Cardiac fibroblast (primary cell): ENCODE measurements around the gene TXK.
"Not testable (repeated sequence)": the region's sequence is repeated elsewhere in the genome, so short reads cannot be mapped to it uniquely, and the experiment has no call there.

Source experiments
- DNase-seq, 2 donors: peaks; one replicate each; pipeline versions ENCODE4 v3.0.0 to v3.0.0-alpha.2; 2010; ENCODE audit warnings: low read depth in 2 of 2
- H3K4me3 ChIP-seq, 2 donors: replicated peaks in 1 of 2; 1 replicate in 1 of 2; 2 replicates in 1 of 2; pipeline ENCODE4 v1.5.1; 2011; ENCODE audit warnings: low read depth in 2 of 2, low read length in 2 of 2, mild to moderate bottlenecking in 2 of 2, moderate library complexity in 1 of 2
- CTCF ChIP-seq: IDR thresholded peaks from one replicate; pipeline ENCODE4 v1.5.1; 2011; ENCODE audit warnings: low read depth, mild to moderate bottlenecking, low read length, inconsistent platforms

Gene TXK

GRCh38 chr4:48172651-48173050 is 38.6 kb upstream of the TXK start:
- DNase-seq: no peak
- H3K4me3 ChIP-seq: no peak overlapping the region
- no peak for TF ChIP-seq CTCF

GRCh38 chr4:48169636-48170035 is 35.6 kb upstream of the TXK start:
- TF ChIP-seq CTCF: no peak
- no peak for DNase-seq

DNA sequence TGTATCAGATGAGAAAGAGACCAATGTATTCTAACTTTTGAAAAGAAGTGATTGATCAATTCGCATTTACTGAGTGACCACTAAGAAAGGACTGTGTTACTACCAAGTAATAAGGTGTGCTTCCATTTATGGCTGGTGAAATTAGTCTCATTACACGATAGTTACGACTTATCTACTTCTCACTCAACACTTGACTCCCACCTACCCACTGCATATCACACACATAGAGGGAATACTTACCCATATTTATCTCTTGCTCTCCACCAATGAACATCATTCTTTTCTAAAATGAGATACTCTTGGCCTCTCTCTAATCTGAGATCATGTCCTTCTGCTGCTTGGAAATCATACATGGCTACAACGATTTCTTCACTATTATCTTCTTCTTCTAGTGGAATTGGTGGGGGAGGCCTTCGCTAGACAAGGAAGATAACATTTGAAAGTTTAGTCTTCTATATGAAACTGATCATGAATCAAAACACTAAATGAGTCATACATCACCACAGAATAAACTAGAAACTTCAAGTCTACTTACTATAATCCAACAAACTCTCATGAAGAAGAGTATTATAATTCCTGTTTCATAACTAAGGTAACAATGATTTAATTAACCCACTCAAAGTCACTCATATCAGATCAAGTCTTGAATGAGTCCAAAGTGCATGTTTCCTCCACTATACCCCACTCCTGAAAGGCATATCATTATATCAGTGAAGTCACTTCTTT is 33.7 kb upstream of the TXK start:
- DNase-seq: no peak
- H3K4me3 ChIP-seq: no peak overlapping the region
- TF ChIP-seq CTCF: no peak

More at GRCh38 chr4:48169636-48170035, 35.6 kb upstream of the TXK start:
- no peak overlapping the region for H3K4me3 ChIP-seq

- DNase-seq, H3K4me3 ChIP-seq: not testable (repeated sequence)
These were observed 30.5 kb upstream of the TXK start for GRCh38 chr4:48164561-48164960.

DNA sequence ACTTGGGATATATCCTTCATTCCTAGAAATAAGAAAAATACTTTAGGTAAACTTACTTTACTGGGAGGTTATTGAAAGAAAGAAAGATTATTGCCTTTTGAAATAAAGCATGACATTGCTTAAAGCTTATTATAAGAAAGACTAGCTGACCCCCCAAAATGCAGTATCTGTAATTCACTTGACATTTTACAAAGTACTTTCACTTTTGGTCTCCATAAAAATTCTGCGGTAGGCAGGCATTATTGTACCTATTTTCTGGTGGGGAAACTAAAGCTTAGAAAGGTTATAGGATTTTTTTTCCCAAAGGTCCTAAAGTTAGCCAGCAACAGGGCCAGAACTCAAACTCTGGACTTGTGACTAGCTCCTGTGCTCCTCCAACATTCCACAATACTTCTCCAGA is 29.7 kb upstream of the TXK start:
- no peak for TF ChIP-seq CTCF
- H3K4me3 ChIP-seq: no peak overlapping the region
- DNase-seq: no peak

GRCh38 chr4:48162162-48162561 is 28.1 kb upstream of the TXK start:
- TF ChIP-seq CTCF: no peak
- H3K4me3 ChIP-seq: no peak overlapping the region
- DNase-seq: peak; percentile 3 to 38

GRCh38 chr4:48157271-48157670 is 23.2 kb upstream of the TXK start:
- TF ChIP-seq CTCF: no peak
- no peak for DNase-seq
- H3K4me3 ChIP-seq: no peak overlapping the region
